Glomerular endothelial cell (primary cell): Measurements from ENCODE around the gene PSG6. TPM values are rescaled to one million over a fixed set of nuclear protein-coding genes. Genes with fewer than 3 reads are reported as not detected.
"Not testable (repeated sequence)": the region's sequence is repeated elsewhere in the genome, so short reads cannot be mapped to it uniquely, and the experiment has no call there.

Source experiments
- DNase-seq: peaks from one replicate; pipeline ENCODE4 v3.0.0-alpha.2; 2011; ENCODE audit warnings: low read depth, low spot score; ENCODE audit errors: extremely low read depth
- total RNA-seq: library from RNA; depleted of rRNA; stranded (reverse); fragments of >200 nt; gene quantifications from 2 replicates; pipeline ENCODE4 v1.2.3, GENCODE V29; 2015

Gene PSG6
- total RNA-seq: not detected in 2 replicates

- not testable (repeated sequence) for DNase-seq
These were observed at the start of gene PSG6 for GRCh38 chr19:42917634-42918033. TSS of gene PSG6 (minus strand) at chr19:42917894. CDS start at chr19:42917792, 102 bp downstream.

GRCh38 chr19:42965176-42965575 is 47.5 kb upstream of the PSG6 start:
- DNase-seq: no peak

GRCh38 chr19:42961119-42961518 is 43.4 kb upstream of the PSG6 start:
- DNase-seq: no peak

- DNase-seq: not testable (repeated sequence)
These were observed 34.4 kb upstream of the PSG6 start for GRCh38 chr19:42952126-42952525.

GRCh38 chr19:42951476-42951875 is 33.8 kb upstream of the PSG6 start:
- DNase-seq: not testable (repeated sequence)

- no peak for DNase-seq
These were observed 24.6 kb upstream of the PSG6 start for GRCh38 chr19:42942187-42942789.

GRCh38 chr19:42937107-42937506 is 19.4 kb upstream of the PSG6 start, which contains the start of gene PSG7:
TSS of gene PSG7 (minus strand) at chr19:42937207. CDS start at chr19:42937076, 131 bp downstream.
- DNase-seq: not testable (repeated sequence)

GRCh38 chr19:42934726-42935125 is 17.0 kb upstream of the PSG6 start:
- not testable (repeated sequence) for DNase-seq

GRCh38 chr19:42934183-42934582 is 16.5 kb upstream of the PSG6 start:
- not testable (repeated sequence) for DNase-seq

GRCh38 chr19:42933412-42933811 is 15.7 kb upstream of the PSG6 start:
- not testable (repeated sequence) for DNase-seq

GRCh38 chr19:42932485-42933101 is 14.9 kb upstream of the PSG6 start:
- DNase-seq: not testable (repeated sequence)

- not testable (repeated sequence) for DNase-seq
These were observed 12.5 kb upstream of the PSG6 start for GRCh38 chr19:42930214-42930613.

GRCh38 chr19:42928896-42929295 is 11.2 kb upstream of the PSG6 start:
- no peak for DNase-seq

GRCh38 chr19:42926781-42927180 is 9.1 kb upstream of the PSG6 start:
- DNase-seq: no peak

- DNase-seq: not testable (repeated sequence)
These were observed 5.4 kb upstream of the PSG6 start for GRCh38 chr19:42923106-42923505.

GRCh38 chr19:42920971-42921370 is 3.3 kb upstream of the PSG6 start:
- DNase-seq: not testable (repeated sequence)

- DNase-seq: no peak
These were observed 2.0 kb upstream of the PSG6 start for GRCh38 chr19:42919757-42920079.

- DNase-seq: not testable (repeated sequence)
These were observed 1.5 kb upstream of the PSG6 start for GRCh38 chr19:42919070-42919756.

- DNase-seq: not testable (repeated sequence)
These were observed 829 bp upstream of the PSG6 start for GRCh38 chr19:42918377-42919069.

GRCh38 chr19:42916931-42917330 is 763 bp downstream of the PSG6 start:
- DNase-seq: not testable (repeated sequence)

GRCh38 chr19:42913516-42913915 is 4.2 kb downstream of the PSG6 start:
- not testable (repeated sequence) for DNase-seq
